Measurements from ENCODE around the gene TWIST2.

DNA sequence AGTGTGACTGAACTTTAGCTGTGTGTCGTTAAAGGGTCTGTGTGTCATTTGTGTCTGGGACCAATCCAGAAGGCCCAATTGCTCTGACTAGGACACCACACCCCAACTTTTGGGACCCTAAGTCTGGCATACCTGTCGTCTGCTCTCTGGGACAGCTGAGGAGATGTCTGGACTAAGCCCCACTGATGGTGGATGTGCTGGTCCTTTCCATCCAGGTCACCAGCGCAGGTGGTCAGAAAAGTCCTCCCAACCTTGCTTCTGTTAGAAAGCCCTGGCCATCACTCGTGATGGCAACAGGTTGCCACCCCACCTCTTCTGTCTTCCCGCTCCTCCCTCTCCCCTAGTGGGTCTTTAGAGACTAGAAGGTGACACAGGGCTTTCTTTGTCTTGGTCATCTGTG is 37.6 kb upstream of the TWIST2 start:
- TF ChIP-seq POLR2AphosphoS5 (IDR thresholded peaks at IDR 0.05; ENCODE audit: low read depth, low read length) (no peak), REST (IDR thresholded peaks at IDR 0.05; ENCODE audit: low read depth, low read length) (no peak), SIN3A (IDR thresholded peaks at IDR 0.05; ENCODE audit: borderline replicate concordance, low read depth, low read length) (no peak), EZH2phosphoT487 (IDR thresholded peaks at IDR 0.05; ENCODE audit: borderline replicate concordance, low read depth) (no peak), SMC3 (IDR thresholded peaks at IDR 0.05; ENCODE audit: low read depth, low read length) (no peak), MEF2A (IDR thresholded peaks at IDR 0.05; ENCODE audit: borderline replicate concordance, low read depth) (no peak), USF2 (IDR thresholded peaks at IDR 0.05; ENCODE audit: borderline replicate concordance, low read depth, low read length) (no peak), RFX5 (IDR thresholded peaks at IDR 0.05; ENCODE audit: low read length) (no peak)
- TF ChIP-seq, protein P1, sequence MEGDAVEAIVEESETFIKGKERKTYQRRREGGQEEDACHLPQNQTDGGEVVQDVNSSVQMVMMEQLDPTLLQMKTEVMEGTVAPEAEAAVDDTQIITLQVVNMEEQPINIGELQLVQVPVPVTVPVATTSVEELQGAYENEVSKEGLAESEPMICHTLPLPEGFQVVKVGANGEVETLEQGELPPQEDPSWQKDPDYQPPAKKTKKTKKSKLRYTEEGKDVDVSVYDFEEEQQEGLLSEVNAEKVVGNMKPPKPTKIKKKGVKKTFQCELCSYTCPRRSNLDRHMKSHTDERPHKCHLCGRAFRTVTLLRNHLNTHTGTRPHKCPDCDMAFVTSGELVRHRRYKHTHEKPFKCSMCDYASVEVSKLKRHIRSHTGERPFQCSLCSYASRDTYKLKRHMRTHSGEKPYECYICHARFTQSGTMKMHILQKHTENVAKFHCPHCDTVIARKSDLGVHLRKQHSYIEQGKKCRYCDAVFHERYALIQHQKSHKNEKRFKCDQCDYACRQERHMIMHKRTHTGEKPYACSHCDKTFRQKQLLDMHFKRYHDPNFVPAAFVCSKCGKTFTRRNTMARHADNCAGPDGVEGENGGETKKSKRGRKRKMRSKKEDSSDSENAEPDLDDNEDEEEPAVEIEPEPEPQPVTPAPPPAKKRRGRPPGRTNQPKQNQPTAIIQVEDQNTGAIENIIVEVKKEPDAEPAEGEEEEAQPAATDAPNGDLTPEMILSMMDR (IDR thresholded peaks at IDR 0.05), result no peak
- TF ChIP-seq, protein P2, sequence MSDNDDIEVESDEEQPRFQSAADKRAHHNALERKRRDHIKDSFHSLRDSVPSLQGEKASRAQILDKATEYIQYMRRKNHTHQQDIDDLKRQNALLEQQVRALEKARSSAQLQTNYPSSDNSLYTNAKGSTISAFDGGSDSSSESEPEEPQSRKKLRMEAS (IDR thresholded peaks at IDR 0.05; ENCODE audit: low read depth), result no peak
